ENCODE results near the gene SPACA5.
"Not testable (repeated sequence)": the region's sequence is repeated elsewhere in the genome, so short reads cannot be mapped to it uniquely, and the experiment has no call there.

The SPACA5 gene

DNA sequence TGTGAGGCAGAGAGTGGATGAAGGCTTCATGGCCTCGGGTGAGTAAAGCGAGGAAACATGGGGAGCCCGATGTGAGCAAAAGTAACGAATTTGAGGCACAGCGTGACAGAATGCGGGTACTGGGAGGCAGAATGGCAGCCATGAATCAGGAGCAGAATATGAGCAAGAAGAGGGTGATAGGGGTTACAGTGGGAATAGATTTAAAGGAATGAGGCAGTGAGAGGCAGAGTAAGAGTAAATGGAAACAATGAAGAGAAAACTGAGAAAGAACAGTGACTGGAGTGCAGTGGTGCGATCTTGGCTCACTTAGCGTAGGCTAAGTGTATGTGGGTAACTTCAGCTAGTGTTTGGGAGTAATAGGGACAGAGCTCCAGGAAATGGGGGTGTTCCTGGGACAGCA lies at the start of gene SPACA5:
TSS of gene SPACA5 (plus strand) at position 301 of the 400 bp plus-strand sequence. CDS start 815 bp downstream, outside the sequence.
- DNase-seq (ENCODE audit: low spot score), result not testable (repeated sequence)

DNA sequence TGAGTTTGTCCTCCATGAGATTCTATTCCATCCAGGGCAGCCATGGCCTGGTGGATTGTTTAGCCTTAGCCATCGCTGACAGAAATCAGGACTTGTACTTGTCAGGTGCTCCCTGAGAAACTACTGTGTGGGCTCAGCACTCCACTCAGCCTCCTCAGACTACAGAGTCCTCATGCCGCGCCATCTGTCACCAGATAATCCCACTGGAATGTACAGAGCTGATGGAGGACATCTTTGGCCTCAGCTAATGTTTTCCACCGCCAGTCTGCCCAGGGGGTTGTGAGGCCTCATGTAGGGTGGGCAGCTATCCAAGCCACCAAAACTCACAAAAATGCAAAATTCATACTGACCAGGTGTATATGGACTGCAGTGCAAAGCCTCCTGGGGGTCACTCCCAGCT lies 48.6 kb upstream of the SPACA5 start:
- DNase-seq (ENCODE audit: low spot score), result not testable (repeated sequence)

DNA sequence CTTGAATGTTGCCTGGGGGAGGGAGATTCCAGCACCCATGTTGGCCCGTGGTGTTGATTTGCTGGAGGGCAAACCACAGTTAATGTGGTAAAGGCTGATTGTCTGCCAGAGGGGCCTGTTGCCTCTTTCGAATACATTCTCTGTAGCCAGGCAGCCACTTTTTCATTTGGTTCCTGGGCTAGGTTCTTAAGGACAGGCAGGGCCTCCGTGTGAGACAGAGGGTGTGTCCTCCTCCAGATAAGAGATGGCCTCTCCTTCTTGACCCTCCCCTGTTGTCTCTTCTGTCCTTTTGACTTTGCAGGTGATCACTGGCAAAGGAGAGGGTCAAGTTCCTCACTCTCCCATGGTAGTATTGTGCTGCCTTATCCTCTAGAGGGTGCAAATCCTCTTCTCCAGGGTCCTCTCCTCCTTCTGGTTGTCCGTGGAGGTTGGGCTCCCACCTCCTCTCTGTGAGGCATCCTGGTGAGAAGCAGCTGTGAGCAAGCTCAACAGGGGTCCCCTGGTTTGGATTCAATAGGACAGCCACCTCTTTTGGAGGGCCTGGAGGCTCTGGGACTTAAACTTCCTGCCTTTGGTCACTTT lies 47.9 kb upstream of the SPACA5 start:
- peak; percentile 21 for DNase-seq (ENCODE audit: low spot score)

DNA sequence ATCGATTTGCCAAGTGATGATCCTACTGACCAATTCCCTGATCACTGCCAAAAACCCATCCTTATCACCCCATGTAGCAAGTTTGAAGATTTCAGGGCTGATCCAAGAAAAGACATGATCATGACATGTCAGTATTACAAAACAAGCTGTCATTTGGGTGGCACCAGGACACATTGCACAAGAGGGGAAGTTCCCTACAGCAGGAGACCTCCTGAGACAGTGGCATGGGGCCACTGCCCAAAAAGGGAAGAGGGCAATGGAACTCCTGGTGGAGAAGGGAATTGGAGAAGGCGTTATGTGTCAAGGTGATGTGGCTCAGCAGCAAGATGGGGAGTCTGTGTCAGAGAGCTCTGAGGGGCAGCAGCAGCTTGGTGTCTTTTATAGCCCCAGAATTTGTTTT lies 46.4 kb upstream of the SPACA5 start:
- DNase-seq (ENCODE audit: low spot score), result no peak

DNA sequence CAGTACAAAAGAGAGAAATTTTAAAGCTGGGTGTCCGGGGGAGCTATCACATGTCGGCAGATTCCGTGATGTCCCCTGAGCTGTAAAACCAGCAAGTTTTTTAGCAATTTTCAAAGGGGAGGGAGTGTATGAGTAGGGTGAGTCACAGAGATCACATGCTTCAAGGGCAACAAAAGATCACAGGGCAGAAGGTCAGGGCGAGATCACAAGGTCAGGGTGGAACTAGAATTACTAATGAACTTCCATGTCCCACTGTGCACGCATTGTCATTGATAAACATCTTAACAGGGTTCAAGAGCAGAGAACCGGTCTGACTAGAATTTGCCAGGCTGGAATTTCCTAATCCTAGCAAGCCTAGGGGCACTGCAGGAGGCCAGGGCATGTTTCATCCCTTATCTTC lies 45.0 kb upstream of the SPACA5 start:
- DNase-seq (ENCODE audit: low spot score), result not testable (repeated sequence)

DNA sequence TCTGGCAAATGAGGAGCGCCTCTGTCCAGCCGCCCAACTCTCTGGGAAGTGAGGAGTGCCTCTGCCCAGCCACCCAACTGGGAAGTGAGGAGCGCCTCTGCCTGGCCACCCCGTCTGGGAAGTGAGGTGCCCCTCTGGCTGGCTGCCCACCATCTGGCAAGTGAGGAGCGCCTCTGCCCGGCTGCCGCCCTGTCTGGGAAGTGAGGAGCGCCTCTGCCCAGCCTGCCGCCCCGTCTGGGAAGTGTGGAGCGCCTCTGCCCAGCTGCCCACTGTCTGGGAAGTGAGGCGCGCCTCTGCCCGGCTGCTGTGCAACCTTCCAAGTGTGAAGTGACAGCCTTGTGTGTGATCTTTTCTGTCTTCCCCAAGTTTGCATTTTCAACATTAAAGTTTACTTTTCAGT lies 41.3 kb upstream of the SPACA5 start:
- DNase-seq (ENCODE audit: low spot score), result not testable (repeated sequence)

DNA sequence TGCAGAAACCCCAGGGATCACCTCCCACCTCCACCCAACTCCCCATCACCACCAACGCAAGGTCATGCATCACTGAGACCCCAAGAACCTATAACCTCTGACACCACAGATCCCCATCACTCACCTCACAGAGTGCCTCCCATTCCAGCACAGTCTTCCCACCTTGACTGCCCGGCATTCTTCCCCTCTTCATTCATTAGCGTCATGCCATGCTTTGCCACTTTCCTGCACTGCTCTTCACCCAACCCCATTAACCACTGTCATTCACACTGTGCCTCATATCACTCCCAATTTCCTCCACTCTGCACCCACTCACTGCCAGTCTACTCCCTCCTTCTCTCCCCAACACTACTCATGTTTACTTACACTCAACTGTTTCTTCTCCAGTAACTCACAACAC lies 33.6 kb upstream of the SPACA5 start:
- DNase-seq (ENCODE audit: low spot score), result no peak

DNA sequence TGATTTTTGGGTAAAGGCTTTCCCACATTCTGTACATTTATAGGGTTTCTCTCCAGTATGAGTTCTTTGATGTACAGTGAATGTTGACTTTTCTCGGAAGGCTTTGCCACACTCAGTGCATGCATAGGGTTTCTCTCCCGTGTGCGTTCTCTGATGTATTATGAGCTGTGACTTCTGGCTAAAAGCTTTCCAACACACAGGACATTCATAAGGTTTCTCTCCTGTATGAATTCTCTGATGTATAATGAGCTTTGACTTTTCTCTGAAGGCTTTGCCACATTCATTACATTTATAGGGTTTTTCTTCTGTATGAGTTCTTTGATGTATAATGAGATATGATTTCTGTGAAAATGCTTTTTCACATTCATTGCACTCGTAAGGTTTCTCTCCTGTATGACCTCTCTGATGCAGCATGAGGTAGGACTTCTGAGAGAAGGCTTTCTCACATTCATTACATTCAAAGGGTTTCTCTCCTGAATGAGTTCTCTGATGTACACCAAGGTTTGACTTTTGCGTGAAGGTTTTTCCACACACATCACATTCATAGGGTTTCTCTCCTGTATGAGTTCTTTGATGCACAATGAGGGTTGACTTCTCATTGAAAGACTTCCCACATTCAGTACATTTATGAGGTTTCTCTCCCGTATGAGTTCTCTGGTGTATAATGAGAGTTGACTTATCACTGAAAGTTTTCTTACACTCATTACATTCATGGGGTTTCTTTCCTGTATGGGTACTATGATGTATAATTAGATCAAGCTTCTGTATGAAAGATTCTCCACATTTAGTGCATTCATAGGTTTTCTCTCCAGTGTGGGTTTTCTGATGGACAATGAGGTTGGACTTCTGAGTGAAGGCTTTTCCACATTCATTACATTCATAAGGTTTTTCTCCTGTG lies 30.3 kb upstream of the SPACA5 start:
- DNase-seq (ENCODE audit: low spot score), result no peak

DNA sequence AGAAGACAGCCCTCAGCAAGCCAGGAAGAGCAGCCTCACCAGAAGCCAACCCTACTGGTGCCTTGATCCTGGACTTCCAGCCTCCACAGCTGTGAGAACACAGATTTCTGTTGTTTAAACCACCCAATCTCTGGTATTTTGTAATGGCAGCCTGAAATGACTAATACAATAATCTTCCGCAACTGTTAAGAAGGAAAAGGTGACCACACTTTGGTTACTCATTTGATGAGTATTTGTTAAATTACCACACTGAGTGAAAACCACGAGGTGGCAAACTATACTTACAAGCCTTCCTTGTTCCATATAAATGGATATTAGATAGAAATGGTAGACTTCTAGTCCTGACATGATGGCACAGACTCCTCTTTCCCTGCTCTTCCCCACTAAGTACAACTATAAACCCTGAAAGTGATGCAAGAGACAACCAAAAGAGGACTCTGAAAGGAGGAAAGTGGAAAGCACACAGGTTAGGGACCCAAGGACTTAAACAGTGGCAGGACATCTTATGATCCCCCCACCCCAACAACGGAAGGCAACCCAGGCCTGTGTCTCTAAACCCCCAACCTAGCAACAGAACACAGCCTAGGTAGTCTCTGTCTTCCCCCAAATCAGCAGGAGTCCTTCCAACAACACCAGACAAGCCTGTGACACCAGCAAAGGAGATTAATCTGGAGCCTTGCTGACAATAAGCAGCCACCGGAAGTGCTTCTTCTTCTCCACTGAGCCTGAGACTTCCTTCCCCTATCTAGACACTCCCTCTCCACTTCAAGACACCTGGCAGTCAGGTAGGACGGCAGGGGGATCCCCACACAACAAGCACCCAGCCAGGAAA lies 15.3 kb upstream of the SPACA5 start:
- no peak for DNase-seq (ENCODE audit: low spot score)

DNA sequence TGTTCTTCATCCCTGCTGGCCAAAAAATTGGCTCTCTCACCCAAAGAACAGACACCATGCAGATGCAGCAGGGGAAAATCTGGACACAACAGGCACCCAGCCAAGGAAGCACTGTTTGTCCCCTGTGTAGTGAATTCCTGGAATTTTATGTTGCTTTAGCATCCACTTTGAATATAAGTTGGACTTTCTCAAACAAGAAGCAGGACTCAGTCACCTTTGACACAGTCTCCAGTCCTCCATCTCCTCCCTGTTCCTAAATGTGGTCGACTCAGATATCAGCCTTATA lies 14.8 kb upstream of the SPACA5 start:
- no peak for DNase-seq (ENCODE audit: low spot score)

DNA sequence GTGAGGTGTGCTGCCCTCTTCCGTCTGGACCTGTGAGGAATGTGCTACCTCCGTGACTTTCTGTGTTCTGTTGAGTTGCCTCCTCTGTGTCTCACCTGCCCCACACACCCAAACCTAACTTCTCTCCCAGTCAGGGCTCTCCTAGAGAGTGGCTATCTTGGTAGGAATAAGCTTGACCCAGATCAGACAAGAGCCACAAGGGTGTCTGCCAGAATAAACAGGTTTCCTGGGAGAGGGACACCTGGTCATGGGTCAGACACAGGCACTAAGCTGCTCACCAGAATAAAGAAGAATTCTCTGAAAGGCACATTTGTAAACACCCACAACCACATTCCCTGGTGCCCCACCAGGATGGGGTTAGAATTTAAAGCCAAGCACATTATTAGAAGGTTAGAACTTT lies 14.1 kb upstream of the SPACA5 start:
- DNase-seq (ENCODE audit: low spot score), result no peak

DNA sequence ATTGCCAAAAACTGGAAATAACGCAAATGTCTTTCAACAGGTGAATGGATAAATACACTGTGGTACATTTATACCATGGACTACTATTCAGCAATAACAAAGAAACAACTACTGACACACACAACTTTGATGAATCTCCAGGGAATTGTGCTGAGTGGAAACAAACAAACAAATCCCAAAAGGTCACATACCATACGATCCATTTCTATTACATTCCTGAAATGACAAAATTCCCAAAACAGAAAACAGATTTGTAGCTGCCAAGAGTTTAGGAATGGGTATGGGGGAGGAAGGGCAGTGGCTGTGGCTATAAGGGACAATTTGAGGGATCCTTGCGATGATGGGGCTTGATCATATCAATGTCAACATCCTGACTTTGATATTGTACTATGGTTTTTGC lies 5.5 kb upstream of the SPACA5 start:
- DNase-seq (ENCODE audit: low spot score), result no peak

DNA sequence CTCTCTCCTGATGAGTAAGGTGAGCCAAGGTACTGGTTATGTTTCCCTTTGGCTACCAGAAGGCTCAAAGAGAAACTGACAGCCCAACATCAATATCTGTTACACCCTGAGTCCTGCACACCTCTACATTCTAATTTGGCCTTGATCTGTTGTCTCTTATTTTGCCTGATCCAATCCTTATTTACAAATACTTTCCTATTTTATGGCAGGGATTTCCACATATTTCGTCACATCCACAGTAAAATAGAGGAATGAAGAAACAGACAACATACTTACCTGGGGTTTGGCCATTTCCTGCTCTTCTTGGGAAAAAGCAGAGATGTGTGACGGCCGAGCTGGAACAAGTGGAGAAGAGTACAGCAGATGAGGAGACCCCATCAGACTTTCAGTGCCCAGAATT lies 4.5 kb upstream of the SPACA5 start:
- no peak for DNase-seq (ENCODE audit: low spot score)

DNA sequence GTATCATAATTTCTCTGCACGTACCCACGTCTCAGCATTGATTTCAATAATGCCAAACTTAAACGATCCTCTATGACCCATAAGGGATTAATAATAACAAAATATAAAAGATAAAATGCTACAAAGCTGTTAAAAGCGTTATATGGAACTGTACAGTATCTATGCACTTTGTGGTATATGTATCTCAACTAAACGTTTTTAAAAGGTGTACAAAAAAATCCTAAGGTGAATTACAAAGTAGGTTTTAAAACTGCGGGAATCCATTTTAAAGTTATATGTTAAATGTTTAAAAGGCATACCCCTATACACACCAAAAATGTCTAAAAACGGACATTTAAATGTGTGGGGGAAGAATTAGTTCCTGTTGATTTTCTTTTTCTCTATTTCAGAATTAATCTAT lies 3.9 kb upstream of the SPACA5 start:
- no peak for DNase-seq (ENCODE audit: low spot score)

DNA sequence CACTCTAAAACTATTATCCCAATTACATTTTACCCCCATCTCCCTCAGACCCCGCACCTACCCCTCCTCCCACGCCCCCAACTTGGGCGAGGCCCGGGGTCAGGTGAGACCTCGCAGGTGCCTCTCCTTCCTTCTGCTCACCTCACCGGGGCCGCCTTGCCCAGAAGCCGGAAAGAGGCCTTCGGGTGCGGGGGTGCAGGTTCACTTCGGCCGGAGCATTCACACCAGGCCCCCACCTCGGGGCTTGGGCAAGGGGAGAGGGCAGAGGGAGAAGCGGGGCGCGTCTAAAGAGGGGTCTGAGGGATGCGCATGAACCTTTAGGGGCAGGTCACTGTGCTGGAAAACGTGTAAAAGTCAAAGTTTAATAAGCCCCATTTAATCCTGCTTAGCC lies 3.4 kb upstream of the SPACA5 start:
- no peak for DNase-seq (ENCODE audit: low spot score)

DNA sequence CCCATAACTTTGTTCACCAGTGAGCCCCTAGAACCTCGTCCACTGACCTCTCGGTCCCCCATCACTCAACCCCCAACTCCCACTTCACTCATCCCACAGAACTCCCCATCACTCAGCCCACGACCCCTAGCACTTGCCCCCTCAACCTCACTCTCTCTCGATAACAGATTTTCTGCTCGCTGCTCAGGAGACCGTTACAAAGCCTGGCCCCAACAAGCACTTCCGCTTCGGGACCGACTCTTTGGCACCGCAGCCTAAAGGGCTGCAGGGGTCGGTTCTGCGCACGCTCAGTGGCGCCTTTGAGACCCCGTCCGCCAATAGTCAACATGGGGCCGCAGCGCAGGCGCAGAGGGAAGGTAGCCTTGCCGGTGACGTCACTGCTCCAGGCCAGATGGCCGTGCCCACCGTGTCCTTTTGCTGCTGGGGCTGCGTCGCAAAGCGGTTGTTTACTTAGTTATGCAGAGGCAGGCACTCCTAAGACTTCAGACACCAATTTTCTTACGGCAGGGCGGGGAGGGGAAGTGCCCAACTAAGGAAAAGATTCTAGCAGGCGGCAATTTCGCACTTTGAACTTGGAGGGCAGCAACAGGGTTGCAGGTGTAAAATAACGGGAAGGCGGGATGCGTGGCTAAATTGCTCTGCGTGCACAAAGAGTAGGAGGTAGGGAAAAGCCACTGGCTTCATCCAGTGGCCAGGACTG lies 2.9 kb upstream of the SPACA5 start, which contains the start of gene ZNF182:
TSS of gene ZNF182 (minus strand) at position 232 of the 700 bp plus-strand sequence. CDS start 1,380 bp downstream, outside the sequence.
- DNase-seq (ENCODE audit: low spot score), result peak; percentile 96

DNA sequence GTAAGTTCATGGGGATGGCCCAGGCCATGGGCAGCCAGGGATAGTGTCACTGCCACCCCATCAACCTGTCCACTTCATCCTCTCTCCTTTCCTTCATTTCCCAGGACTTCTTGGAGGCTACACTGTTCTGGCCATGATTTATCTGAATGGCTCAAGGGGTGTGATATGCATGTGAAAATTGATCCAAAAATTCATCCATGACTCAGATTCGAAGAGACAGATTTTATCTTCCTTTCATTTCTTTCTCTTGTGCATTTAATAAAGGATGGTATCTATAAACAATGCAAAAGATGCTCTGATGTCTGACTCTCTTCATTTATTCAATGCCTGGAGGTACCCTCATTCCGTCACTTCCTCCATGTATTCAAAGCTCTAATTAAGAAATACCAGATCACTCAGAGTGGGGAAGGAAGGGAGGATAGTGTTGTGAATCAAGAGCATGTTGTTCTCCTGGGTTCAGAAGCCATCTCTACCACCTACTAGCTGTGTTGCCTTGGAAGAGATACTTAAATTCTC lies 2.7 kb downstream of the SPACA5 start:
- DNase-seq (ENCODE audit: low spot score), result not testable (repeated sequence)

DNA sequence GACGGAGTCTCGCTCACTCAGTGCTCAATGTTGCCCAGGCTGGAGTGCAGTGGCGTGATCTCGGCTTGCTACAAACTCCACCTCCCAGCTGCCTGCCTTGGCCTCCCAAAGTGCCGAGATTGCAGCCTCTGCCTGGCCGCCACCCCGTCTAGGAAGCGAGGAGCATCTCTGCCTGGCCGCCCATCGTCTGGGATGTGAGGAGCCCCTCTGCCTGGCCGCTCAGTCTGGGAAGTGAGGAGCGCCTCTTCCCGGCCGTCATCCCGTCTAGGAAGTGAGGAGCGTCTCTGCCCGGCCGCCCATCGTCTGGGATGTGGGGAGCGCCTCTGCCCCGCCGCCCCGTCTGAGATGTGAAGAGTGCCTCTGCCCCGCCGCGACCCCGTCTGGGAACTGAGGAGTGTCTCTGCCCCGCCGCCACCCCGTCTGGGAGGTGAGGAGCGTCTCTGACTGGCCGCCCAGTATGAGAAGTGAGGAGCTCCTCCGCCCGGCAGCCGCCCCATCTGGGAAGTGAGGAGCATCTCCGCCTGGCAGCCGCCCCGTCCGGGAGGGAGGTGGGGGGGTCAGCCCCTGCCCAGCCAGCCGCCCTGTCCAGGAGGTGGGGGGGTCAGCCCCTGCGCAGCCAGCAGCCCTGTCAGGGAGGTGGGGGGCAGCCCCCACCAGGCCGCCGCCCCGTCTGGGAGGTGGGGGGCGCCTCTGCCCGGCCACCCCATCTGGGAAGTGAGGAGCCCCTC lies 10.0 kb downstream of the SPACA5 start:
- DNase-seq (ENCODE audit: low spot score), result not testable (repeated sequence)

DNA sequence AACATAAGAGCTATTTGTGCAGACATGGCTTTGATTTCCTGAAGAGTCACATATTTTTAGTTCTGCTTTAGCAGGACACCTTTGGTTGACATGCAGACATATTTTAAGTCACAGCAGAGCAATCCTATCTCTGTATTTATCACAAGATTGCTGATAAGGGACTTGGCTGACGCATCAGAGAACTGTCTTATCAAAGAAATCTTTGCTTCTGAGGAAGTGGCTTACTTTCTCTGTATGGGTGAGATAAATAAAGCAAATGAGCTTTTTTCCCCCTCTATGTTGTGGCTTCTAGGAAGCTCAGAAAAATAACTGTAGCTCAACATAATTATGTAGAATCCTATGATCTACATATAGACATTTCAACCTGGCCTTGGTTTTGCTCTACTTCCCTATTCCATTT lies 13.1 kb downstream of the SPACA5 start:
- not testable (repeated sequence) for DNase-seq (ENCODE audit: low spot score)

DNA sequence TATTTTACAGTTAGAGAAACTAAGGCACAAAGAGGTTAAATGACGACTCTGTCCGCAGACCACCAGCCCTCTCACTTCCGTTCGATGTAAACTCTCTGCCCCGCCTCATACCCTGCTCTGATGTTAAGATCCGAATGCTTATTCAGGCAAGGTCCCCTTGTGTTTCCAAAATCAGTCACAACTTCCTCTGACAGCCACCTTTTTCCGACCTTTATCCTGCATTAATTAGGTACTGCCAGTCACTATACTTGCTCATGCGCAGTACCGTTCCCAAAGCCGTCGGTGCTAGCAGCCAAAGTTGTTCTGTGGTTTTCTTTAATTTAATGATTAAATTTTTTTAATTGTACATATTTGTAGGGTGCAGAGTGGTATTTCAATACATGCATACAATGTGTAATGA lies 13.7 kb downstream of the SPACA5 start:
- DNase-seq (ENCODE audit: low spot score), result not testable (repeated sequence)
